LNCaP clone FGC (cell line): ENCODE measurements around the gene DCHS2.

ENCODE experiments used
- DNase-seq: peaks from one replicate; pipeline ENCODE4 v3.0.0-alpha.2; 2011; ENCODE audit warnings: low read depth
- H3K4me3 ChIP-seq: 2 replicates; pipeline ENCODE4 v1.5.1; 2011; ENCODE audit warnings: mild to moderate bottlenecking, low read depth, low read length, control low read depth
- TF ChIP-seq, protein P1 (sequence below): IDR thresholded peaks from 2 replicates; pipeline ENCODE4 v1.5.1; 2012; ENCODE audit warnings: mild to moderate bottlenecking; ENCODE audit not compliant: control insufficient read depth, insufficient read depth; ENCODE audit errors: extremely low read depth

DCHS2 gene

DNA sequence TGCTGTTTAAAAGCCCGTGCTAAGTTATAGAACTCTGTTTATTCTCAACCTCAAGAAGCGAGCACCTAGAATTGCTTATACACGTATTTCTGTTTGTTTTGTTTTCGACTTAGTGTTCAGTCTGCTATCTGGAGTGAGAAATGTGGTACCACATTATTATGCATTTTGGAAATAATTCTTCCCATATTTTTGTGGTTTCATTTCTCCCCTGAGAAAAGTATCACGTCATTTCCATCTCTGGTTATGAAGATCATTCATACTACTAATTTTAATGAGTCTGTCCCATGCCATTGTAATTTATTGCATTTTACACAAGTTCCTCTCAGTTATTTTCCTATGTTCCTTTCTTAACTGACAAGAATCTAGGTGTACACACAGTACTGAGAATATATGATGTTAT lies 186.0 kb downstream of the DCHS2 start:
- no peak for DNase-seq
- no peak overlapping the region for H3K4me3 ChIP-seq
- TF ChIP-seq, protein P1, sequence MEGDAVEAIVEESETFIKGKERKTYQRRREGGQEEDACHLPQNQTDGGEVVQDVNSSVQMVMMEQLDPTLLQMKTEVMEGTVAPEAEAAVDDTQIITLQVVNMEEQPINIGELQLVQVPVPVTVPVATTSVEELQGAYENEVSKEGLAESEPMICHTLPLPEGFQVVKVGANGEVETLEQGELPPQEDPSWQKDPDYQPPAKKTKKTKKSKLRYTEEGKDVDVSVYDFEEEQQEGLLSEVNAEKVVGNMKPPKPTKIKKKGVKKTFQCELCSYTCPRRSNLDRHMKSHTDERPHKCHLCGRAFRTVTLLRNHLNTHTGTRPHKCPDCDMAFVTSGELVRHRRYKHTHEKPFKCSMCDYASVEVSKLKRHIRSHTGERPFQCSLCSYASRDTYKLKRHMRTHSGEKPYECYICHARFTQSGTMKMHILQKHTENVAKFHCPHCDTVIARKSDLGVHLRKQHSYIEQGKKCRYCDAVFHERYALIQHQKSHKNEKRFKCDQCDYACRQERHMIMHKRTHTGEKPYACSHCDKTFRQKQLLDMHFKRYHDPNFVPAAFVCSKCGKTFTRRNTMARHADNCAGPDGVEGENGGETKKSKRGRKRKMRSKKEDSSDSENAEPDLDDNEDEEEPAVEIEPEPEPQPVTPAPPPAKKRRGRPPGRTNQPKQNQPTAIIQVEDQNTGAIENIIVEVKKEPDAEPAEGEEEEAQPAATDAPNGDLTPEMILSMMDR: no peak

DNA sequence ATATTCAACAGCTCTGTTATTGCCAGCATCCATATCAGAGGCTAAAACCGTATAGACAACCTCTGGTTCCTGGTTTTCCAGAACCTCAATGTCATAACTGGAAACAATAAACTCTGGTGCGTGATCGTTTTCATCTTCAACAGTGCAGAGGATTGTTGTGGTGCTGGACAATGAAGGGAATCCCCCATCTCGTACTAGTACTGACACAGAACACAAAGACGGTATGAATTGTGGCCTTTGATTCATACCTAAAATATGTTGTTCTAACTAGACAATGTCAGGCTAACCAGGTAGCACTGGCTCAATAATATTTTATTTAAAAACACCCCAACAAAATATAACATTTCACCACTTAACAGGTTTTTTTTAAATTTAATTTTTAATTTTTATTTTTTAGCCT lies 186.9 kb downstream of the DCHS2 start:
- TF ChIP-seq, protein P1: no peak
- DNase-seq: no peak
- no peak overlapping the region for H3K4me3 ChIP-seq

DNA sequence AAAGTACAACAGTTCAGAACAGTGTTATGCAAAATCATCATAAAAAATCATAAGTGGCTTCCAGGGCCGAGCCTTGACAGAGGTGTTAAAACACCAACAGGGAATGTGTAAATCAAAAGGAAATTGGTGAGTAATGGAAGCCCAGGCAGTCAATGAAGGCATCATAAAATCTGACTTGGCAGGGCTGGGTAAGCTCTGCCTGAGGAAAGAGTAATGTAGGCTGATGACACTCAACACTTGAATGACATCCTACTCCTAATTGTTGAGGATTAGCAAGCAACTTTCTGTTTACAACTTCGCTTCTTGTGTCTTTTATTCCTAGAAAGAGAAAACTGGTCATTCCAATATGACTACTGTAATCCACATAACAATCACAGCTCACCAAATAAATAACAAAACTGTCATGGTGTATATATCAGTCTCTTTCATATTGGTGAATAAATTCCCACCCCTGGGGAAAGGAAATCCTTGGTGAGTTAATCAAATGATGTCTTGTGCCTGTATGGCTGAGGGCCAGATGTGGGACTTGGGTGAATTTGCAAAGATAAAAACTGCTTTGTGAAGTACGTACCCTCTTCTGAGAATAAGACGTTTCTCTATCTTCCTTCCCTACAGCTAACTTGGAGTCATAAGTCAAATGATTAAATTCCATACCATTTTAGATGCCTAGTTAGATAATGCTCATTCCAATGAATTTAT lies 196.8 kb downstream of the DCHS2 start:
- TF ChIP-seq, protein P1: no peak
- H3K4me3 ChIP-seq: no peak overlapping the region
- no peak for DNase-seq

DNA sequence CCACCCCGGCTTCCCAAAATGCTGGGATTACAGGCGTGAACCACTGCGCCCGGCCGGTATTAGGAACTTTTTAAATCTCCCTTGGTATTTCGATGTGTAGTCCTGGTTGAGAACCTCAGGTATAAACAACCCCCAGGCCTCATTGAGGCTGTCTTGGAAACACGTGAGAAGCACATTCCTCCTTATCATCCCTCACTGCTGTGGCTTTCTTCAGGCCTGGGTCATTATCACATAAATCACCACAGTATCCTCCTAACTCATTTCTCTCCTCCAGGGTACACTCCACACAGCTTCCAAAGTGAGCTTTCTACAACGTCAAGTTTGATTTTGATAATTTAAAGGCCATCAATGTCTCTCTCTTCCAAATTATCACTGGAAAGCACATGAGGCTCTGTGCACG lies 198.2 kb downstream of the DCHS2 start:
- no peak overlapping the region for H3K4me3 ChIP-seq
- DNase-seq: no peak
- TF ChIP-seq, protein P1: no peak

DNA sequence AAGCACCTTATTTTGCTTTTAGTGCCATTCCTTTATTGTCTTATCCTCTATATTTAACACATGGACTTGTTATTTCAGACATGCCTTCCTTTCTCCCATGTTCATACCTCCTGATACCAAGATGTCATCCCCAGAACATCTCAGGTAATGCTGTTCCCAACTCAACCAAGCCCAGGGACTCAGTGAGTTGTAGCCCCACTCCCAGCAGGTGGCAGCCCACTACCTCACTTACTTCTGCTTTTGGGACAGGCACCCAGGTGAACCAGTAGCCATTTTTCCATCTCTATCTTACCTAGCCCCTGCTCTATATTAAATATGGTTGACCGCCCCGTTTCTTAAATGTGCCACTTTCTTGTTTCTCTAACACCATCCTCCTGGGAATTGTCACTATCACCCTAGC lies 199.0 kb downstream of the DCHS2 start:
- DNase-seq: no peak
- H3K4me3 ChIP-seq: no peak overlapping the region
- TF ChIP-seq, protein P1: no peak

DNA sequence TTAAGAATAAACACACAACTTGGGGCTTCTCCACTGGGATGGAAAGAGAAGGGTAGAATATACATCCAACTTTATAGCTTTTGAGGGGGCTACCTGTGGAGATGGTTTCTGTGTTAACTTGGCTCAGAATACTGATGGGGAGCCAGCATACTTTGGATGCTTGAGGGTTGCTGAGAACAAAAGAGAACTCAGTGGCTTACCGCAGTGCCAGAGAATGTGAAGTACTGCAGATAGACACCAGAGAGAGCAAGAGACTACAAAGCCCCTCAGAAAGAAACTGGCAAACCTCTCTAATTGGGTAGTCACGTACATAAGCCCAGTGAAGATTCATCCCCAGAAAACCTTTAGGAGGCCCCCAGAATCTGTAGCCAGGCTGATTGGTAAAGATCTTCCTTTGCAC lies 214.4 kb downstream of the DCHS2 start:
- no peak for DNase-seq
- no peak overlapping the region for H3K4me3 ChIP-seq
- TF ChIP-seq, protein P1: no peak

DNA sequence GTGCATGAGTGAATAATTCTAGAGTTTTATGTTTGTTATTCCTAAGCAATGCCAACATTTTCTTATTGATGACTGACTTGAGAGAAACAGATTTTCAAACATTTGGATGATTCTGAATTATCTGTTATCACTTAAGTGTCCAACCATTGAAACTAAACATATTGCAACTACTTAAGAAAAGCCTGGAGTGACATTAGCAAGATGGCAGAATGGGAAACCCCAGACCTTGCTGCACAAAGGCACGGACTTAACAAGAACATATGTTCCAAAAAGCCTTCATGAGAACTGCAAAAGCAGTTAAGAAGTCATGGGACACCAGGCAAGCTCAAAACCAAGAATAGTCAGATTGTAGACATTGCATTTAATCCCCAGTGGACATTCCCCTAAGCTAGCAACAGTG lies 215.1 kb downstream of the DCHS2 start:
- no peak for DNase-seq
- TF ChIP-seq, protein P1: no peak
- no peak overlapping the region for H3K4me3 ChIP-seq
